ENCODE results near the gene CNTFR. TPM values are rescaled to one million over a fixed set of nuclear protein-coding genes. Genes with fewer than 3 reads are reported as not detected.

Gene CNTFR
- total RNA-seq, 1 experiment from 2014 or later: 2.7 TPM

- Histone ChIP-seq H3K27ac (ENCODE audit: low read length) (no peak overlapping the region), H3K36me3 (ENCODE audit: control insufficient read depth, insufficient read depth, low read length) (no peaks in the 10 kb centered on the region), H3K27me3 (ENCODE audit: control insufficient read depth, insufficient read depth, low read length) (peaks cover 2% of the 10 kb centered on the region), H3K9me3 (ENCODE audit: control insufficient read depth, insufficient read depth, low read depth, low read length) (no peaks in the 10 kb centered on the region), H3K4me1 (ENCODE audit: control insufficient read depth, insufficient read depth, low read length) (peaks cover 4% of the 10 kb centered on the region; the same call in 1 of the 2 replicates), H3K4me3 (ENCODE audit: low read depth in 2 of 2, low read length in 2 of 2) (no peak overlapping the region)
- no TSS peak for BruUV-seq (replicated peaks)
- ChIA-PET CTCF (interaction anchor here (1.0 to 1.4 kb wide), 2 partner anchors 28 to 116 kb away, joined by 3 to 4 read pairs; no protein-coding TSS in a partner anchor), POLR2A (no interaction called here)
- in situ Hi-C loops (cut with HindIII; ENCODE audit: low pct_unique_long_range_greater_than_20kb, low sequenced_read_pairs) (no loop called here), intact Hi-C loops (cut with micrococcal nuclease; ENCODE audit: unreplicated experiment) (no loop called here)
- ATAC-seq: no peak
- DNase-seq (ENCODE audit: low read depth, low spot score): no peak
- TF ChIP-seq TCF7L2 (IDR thresholded peaks at IDR 0.05; ENCODE audit: low read depth, low read length) (no peak), POLR2AphosphoS5 (IDR thresholded peaks at IDR 0.05; ENCODE audit: low read depth, low read length) (no peak), REST (IDR thresholded peaks at IDR 0.05; ENCODE audit: insufficient read depth in 1 of 2, low read depth in 2 of 2, low read length in 1 of 2) (no peak)
- TF ChIP-seq, protein P1, sequence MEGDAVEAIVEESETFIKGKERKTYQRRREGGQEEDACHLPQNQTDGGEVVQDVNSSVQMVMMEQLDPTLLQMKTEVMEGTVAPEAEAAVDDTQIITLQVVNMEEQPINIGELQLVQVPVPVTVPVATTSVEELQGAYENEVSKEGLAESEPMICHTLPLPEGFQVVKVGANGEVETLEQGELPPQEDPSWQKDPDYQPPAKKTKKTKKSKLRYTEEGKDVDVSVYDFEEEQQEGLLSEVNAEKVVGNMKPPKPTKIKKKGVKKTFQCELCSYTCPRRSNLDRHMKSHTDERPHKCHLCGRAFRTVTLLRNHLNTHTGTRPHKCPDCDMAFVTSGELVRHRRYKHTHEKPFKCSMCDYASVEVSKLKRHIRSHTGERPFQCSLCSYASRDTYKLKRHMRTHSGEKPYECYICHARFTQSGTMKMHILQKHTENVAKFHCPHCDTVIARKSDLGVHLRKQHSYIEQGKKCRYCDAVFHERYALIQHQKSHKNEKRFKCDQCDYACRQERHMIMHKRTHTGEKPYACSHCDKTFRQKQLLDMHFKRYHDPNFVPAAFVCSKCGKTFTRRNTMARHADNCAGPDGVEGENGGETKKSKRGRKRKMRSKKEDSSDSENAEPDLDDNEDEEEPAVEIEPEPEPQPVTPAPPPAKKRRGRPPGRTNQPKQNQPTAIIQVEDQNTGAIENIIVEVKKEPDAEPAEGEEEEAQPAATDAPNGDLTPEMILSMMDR (IDR thresholded peaks at IDR 0.05): no peak
Observed at GRCh38 chr9:34520096-34520495, 69.4 kb downstream of the CNTFR start.

GRCh38 chr9:34519321-34520020 is 70.1 kb downstream of the CNTFR start:
- no peak overlapping the region for H3K27ac ChIP-seq (ENCODE audit: low read length)
- CTCF ChIA-PET: interaction anchor here (1.0 to 1.4 kb wide), 3 partner anchors 28 to 116 kb away, joined by 3 to 4 read pairs (median 4); no protein-coding TSS in a partner anchor
- BruUV-seq (replicated peaks): no TSS peak
- ATAC-seq (no peak), DNase-seq (ENCODE audit: low read depth, low spot score) (no peak)
- no peak overlapping the region for H3K4me3 ChIP-seq (ENCODE audit: low read depth in 2 of 2, low read length in 2 of 2)
- in situ Hi-C loops (cut with HindIII; ENCODE audit: low pct_unique_long_range_greater_than_20kb, low sequenced_read_pairs): no loop called here
- TF ChIP-seq SIN3A (IDR thresholded peaks at IDR 0.05; ENCODE audit: borderline replicate concordance, insufficient read depth, low read depth, low read length): no peak
- TF ChIP-seq REST (IDR thresholded peaks at IDR 0.05; ENCODE audit: insufficient read depth in 1 of 2, low read depth in 2 of 2, low read length in 1 of 2): no peak
- TF ChIP-seq, protein P1 (IDR thresholded peaks at IDR 0.05): no peak
- TF ChIP-seq TCF7L2 (IDR thresholded peaks at IDR 0.05; ENCODE audit: low read depth, low read length): no peak
- TF ChIP-seq POLR2AphosphoS5 (IDR thresholded peaks at IDR 0.05; ENCODE audit: low read depth, low read length): no peak
- intact Hi-C loops (cut with micrococcal nuclease; ENCODE audit: unreplicated experiment): no loop called here
- POLR2A ChIA-PET: no interaction called here
- H3K9me3 ChIP-seq (ENCODE audit: control insufficient read depth, insufficient read depth, low read depth, low read length): no peaks in the 10 kb centered on the region
- H3K27me3 ChIP-seq (ENCODE audit: control insufficient read depth, insufficient read depth, low read length): peaks cover 1% of the 10 kb centered on the region; the same call in 1 of the 2 replicates
- H3K4me1 ChIP-seq (ENCODE audit: control insufficient read depth, insufficient read depth, low read length): peaks cover 4% of the 10 kb centered on the region; the same call in 1 of the 2 replicates
- no peaks in the 10 kb centered on the region for H3K36me3 ChIP-seq (ENCODE audit: control insufficient read depth, insufficient read depth, low read length)
